22Rv1 (cell line): Measurements from ENCODE around the gene IL17RD.

Experiments
- CTCF ChIP-seq: fragments of 450-650 bp; IDR thresholded peaks from 2 replicates; pipeline ENCODE4 v1.5.1; 2017; ENCODE audit warnings: mild to moderate bottlenecking
- ZFX ChIP-seq: fragments of 450-650 bp; IDR thresholded peaks from 2 replicates; pipeline ENCODE4 v1.6.1; 2017; ENCODE audit warnings: antibody characterized with exemption, borderline replicate concordance

DNA sequence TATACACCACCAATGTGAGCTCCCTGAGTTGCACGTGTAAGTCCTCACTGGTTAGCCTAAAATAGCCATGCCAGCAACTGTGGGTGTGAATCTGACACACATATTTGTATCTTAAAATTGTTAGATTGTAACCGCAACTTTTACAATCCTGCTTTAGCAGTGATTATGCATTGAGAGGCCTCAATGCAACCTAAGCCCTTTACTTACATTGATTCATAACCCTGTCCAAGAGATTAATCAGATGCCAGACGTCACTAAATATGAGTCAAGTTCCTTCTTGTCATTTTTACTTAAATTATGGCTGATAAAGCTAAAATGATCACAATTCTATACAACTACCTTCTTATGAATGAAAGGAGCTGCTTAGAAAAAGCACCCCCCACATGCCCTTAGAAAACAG, 46.9 kb downstream of the IL17RD start:
- TF ChIP-seq CTCF: no peak
- TF ChIP-seq ZFX: no peak
